ENCODE data around the gene SLIT3. TPM values are rescaled to one million over a fixed set of nuclear protein-coding genes. Genes with fewer than 3 reads are reported as not detected.

SLIT3 gene
- total RNA-seq, 6 experiments from 2014 or later: 0.31 to 1.2 (median 0.65) TPM

- H3K4me3 ChIP-seq: no peak overlapping the region
- H3K27ac ChIP-seq: no peak overlapping the region
- WGBS (ENCODE audit: insufficient coverage, low coverage, low lambda C conversion rate, missing lambda C conversion rate): 56% methylated on average over 7 of the region's 9 CpGs
- no peak for DNase-seq
- H3K9me3 ChIP-seq: no peaks in the 10 kb centered on the region
- H3K4me1 ChIP-seq: no peaks in the 10 kb centered on the region
- H3K36me3 ChIP-seq: no peaks in the 10 kb centered on the region
- intact Hi-C loops (cut with DNase I): no loop called here
- H3K27me3 ChIP-seq: no peaks in the 10 kb centered on the region
- TF ChIP-seq POLR2A (IDR thresholded peaks at IDR 0.05) (no peak), CTCF (IDR thresholded peaks at IDR 0.05) (no peak)
- ATAC-seq: no peak
These were observed 209.5 kb downstream of the SLIT3 start for GRCh38 chr5:169091396-169091980.

- Histone ChIP-seq H3K27ac (no peak overlapping the region), H3K4me3 (no peak overlapping the region), H3K4me1 (no peaks in the 10 kb centered on the region), H3K9me3 (no peaks in the 10 kb centered on the region), H3K27me3 (no peaks in the 10 kb centered on the region), H3K36me3 (no peaks in the 10 kb centered on the region)
- ATAC-seq (no peak), DNase-seq (no peak)
- 63% methylated on average over 3 of the region's 3 CpGs for WGBS (ENCODE audit: insufficient coverage, low coverage, low lambda C conversion rate, missing lambda C conversion rate)
- intact Hi-C loops (cut with DNase I): no loop called here
- TF ChIP-seq CTCF (IDR thresholded peaks at IDR 0.05) (no peak), POLR2A (IDR thresholded peaks at IDR 0.05) (no peak)
These were observed 211.6 kb downstream of the SLIT3 start for GRCh38 chr5:169089343-169089742.

- TF ChIP-seq POLR2A (IDR thresholded peaks at IDR 0.05) (no peak), CTCF (IDR thresholded peaks at IDR 0.05) (no peak)
- intact Hi-C loops (cut with DNase I): no loop called here
- WGBS (ENCODE audit: insufficient coverage, low coverage, low lambda C conversion rate, missing lambda C conversion rate): 62% methylated on average over 10 of the region's 11 CpGs
These were observed 212.8 kb downstream of the SLIT3 start for GRCh38 chr5:169088028-169088725.

GRCh38 chr5:169085636-169086035, 215.3 kb downstream of the SLIT3 start:
- intact Hi-C loops (cut with DNase I): no loop called here
- Histone ChIP-seq H3K27me3 (no peaks in the 10 kb centered on the region), H3K4me1 (no peaks in the 10 kb centered on the region), H3K9me3 (no peaks in the 10 kb centered on the region), H3K4me3 (no peak overlapping the region), H3K27ac (no peak overlapping the region), H3K36me3 (no peaks in the 10 kb centered on the region)
- ATAC-seq (no peak), DNase-seq (no peak)
- no peak for TF ChIP-seq POLR2A (IDR thresholded peaks at IDR 0.05)
- no peak for TF ChIP-seq CTCF (IDR thresholded peaks at IDR 0.05)
- 69% methylated on average over 7 of the region's 8 CpGs for WGBS (ENCODE audit: insufficient coverage, low coverage, low lambda C conversion rate, missing lambda C conversion rate)

More at GRCh38 chr5:169088028-169088725, 212.8 kb downstream of the SLIT3 start:
- no peaks in the 10 kb centered on the region for H3K36me3 ChIP-seq
- no peak for ATAC-seq
- no peak overlapping the region for H3K27ac ChIP-seq
- no peaks in the 10 kb centered on the region for H3K27me3 ChIP-seq
- no peaks in the 10 kb centered on the region for H3K4me1 ChIP-seq
- H3K9me3 ChIP-seq: no peaks in the 10 kb centered on the region
- H3K4me3 ChIP-seq: no peak overlapping the region
- DNase-seq: no peak

Data from right lobe of liver (tissue), 6 donors.